Esophagus muscularis mucosa (tissue), 4 donors: Measurements from ENCODE around the gene RNASE8.
A peak's percentile ranks its signal among the peaks of the same experiment; 100 is the strongest.

Source experiments
- EP300 ChIP-seq: sonication (generic); formaldehyde crosslinking; IDR thresholded peaks from one replicate; pipeline ENCODE4 v1.6.1; 2017; ENCODE audit warnings: antibody characterized with exemption
- POLR2A ChIP-seq: fragments of 450-650 bp; IDR thresholded peaks from one replicate; pipeline ENCODE4 v1.6.1; 2017; ENCODE audit warnings: antibody characterized with exemption, moderate library complexity, mild to moderate bottlenecking, low read depth
- POLR2AphosphoS5 ChIP-seq, 2 donors: sonication (generic); formaldehyde crosslinking; IDR thresholded peaks; one replicate each; pipeline ENCODE4 v1.6.1; 2017; ENCODE audit warnings: antibody characterized with exemption in 2 of 2
- TF ChIP-seq, protein P1 (sequence below), 3 experiments: fragments of 200-600 bp in 2 of 3; fragments of 450-650 bp in 1 of 3; sonication (generic) in 2 of 3; IDR thresholded peaks; one replicate each; pipeline ENCODE4 v1.5.1; 2017 to 2019; ENCODE audit warnings: antibody characterized with exemption in 3 of 3, mild to moderate bottlenecking in 2 of 3, moderate library complexity in 1 of 3

DNA sequence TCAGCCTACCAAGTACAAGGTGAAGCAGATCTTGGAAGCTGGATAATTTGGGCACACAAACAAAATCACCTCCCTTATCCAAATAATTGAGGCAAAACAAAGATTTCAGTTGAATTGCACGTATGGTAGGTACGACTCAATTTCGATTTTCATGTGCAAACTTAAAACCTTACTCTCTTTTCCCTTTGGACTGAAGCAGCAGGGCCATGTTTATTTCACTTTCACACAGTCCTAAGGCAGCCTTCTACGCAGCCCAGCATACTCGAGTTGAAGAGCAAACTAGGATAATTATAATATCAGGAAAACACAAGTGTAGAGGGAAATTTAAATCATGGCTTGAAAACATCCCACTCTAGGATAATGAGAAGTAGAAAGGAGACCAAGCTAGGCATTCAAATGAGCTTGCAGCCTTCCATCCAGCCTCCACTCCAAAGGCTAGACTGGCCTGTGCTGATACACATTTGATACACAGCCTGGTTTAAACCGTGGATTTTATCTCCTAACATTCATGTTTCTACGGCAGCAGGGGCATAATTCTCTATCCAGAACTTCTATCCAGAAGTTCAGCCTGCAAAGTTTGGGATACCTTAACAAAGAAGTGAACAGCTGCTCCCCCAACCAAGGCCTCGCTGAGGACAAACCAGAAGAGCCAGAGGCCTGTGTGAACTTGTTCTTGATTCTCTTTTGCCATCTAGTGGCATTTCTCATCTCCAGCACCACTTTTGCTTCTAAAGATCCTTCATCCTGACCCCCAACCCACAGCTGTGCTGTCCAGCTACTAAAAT, 17.8 kb upstream of the RNASE8 start:
- TF ChIP-seq, protein P1, sequence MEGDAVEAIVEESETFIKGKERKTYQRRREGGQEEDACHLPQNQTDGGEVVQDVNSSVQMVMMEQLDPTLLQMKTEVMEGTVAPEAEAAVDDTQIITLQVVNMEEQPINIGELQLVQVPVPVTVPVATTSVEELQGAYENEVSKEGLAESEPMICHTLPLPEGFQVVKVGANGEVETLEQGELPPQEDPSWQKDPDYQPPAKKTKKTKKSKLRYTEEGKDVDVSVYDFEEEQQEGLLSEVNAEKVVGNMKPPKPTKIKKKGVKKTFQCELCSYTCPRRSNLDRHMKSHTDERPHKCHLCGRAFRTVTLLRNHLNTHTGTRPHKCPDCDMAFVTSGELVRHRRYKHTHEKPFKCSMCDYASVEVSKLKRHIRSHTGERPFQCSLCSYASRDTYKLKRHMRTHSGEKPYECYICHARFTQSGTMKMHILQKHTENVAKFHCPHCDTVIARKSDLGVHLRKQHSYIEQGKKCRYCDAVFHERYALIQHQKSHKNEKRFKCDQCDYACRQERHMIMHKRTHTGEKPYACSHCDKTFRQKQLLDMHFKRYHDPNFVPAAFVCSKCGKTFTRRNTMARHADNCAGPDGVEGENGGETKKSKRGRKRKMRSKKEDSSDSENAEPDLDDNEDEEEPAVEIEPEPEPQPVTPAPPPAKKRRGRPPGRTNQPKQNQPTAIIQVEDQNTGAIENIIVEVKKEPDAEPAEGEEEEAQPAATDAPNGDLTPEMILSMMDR (IDR thresholded peaks at IDR 0.05): peak; percentile 77 to 82 (median 81)
- TF ChIP-seq POLR2AphosphoS5 (IDR thresholded peaks at IDR 0.05) (peak in 1 of 2 donors; percentile 35), POLR2A (no peak), EP300 (no peak)
